NCI-H187 (cell line): Measurements from ENCODE around the gene METTL17.
"Not testable (repeated sequence)": the region's sequence is repeated elsewhere in the genome, so short reads cannot be mapped to it uniquely, and the experiment has no call there.

ENCODE experiments used
- DNase-seq, 2 experiments: peaks; one replicate each; lab custom pipeline; 2025; lab: John Stamatoyannopoulos, UW

METTL17 gene

GRCh38 chr14:20997115-20997514 is 7.3 kb downstream of the METTL17 start:
- no peak for DNase-seq

- DNase-seq: no peak
These were observed 7.8 kb downstream of the METTL17 start for GRCh38 chr14:20997564-20997963.

- no peak for DNase-seq
These were observed 8.4 kb downstream of the METTL17 start for GRCh38 chr14:20998139-20998538.

- DNase-seq: no peak
These were observed 9.0 kb downstream of the METTL17 start, which contains the start of gene SLC39A2 for GRCh38 chr14:20998674-20999366. TSS of gene SLC39A2 (plus strand) at chr14:20999293. CDS start at chr14:20999447, 154 bp downstream.

GRCh38 chr14:20999591-20999990 is 9.8 kb downstream of the METTL17 start:
- DNase-seq: no peak

- no peak for DNase-seq
These were observed 11.4 kb downstream of the METTL17 start for GRCh38 chr14:21001218-21001617.

GRCh38 chr14:21003788-21004346 is 14.1 kb downstream of the METTL17 start:
- DNase-seq: no peak

- DNase-seq: not testable (repeated sequence)
These were observed 19.9 kb downstream of the METTL17 start for GRCh38 chr14:21009721-21010120.

GRCh38 chr14:21011136-21011535 is 21.4 kb downstream of the METTL17 start:
- no peak for DNase-seq

GRCh38 chr14:21014761-21015190 is 25.0 kb downstream of the METTL17 start:
- peak; percentile 79 to 80 for DNase-seq

GRCh38 chr14:21015312-21015711 is 25.5 kb downstream of the METTL17 start:
- DNase-seq: no peak

GRCh38 chr14:21016413-21017190 is 26.8 kb downstream of the METTL17 start:
- DNase-seq: no peak

GRCh38 chr14:21017528-21018245 is 27.9 kb downstream of the METTL17 start:
- DNase-seq: no peak

GRCh38 chr14:21018286-21018685 is 28.5 kb downstream of the METTL17 start:
- DNase-seq: no peak

- DNase-seq: no peak
These were observed 29.0 kb downstream of the METTL17 start for GRCh38 chr14:21018781-21019180.

- no peak for DNase-seq
These were observed 29.6 kb downstream of the METTL17 start for GRCh38 chr14:21019366-21019765.

- no peak for DNase-seq
These were observed 31.3 kb downstream of the METTL17 start for GRCh38 chr14:21020977-21021545.

GRCh38 chr14:21022686-21023085 is 32.9 kb downstream of the METTL17 start:
- no peak for DNase-seq

- no peak for DNase-seq
These were observed 33.4 kb downstream of the METTL17 start for GRCh38 chr14:21023174-21023573.

- DNase-seq: no peak
These were observed 34.2 kb downstream of the METTL17 start for GRCh38 chr14:21023817-21024584.
